NCI-H2196 treated with DMSO at 0.1 percent for 48 hours (cell line): ENCODE results near the gene PIP4K2B.
"Not testable (repeated sequence)": the region's sequence is repeated elsewhere in the genome, so short reads cannot be mapped to it uniquely, and the experiment has no call there.

ENCODE experiments used
- DNase-seq: peaks from one replicate; lab custom pipeline; 2025; ENCODE audit not compliant: unreplicated experiment; lab: John Stamatoyannopoulos, UW

Gene PIP4K2B

GRCh38 chr17:38799501-38800236 lies at the start of gene PIP4K2B:
TSS of gene PIP4K2B (minus strand) at chr17:38799556. CDS start at chr17:38799424, 132 bp downstream.
- peak; percentile 85 for DNase-seq

GRCh38 chr17:38848557-38848891 lies 49.2 kb upstream of the PIP4K2B start:
- no peak for DNase-seq

- DNase-seq: no peak
These were observed 45.0 kb upstream of the PIP4K2B start for GRCh38 chr17:38844261-38844757.

GRCh38 chr17:38825762-38826247 lies 26.4 kb upstream of the PIP4K2B start:
- no peak for DNase-seq

- peak; percentile 26 for DNase-seq
These were observed 25.8 kb upstream of the PIP4K2B start, which contains the start of gene CWC25 for GRCh38 chr17:38824899-38825761. TSS of gene CWC25 (minus strand) at chr17:38825321. CDS start at chr17:38825183, 138 bp downstream.

- DNase-seq: no peak
These were observed 16.3 kb upstream of the PIP4K2B start for GRCh38 chr17:38815576-38816193.

GRCh38 chr17:38809828-38810227 lies 10.5 kb upstream of the PIP4K2B start:
- DNase-seq: no peak

GRCh38 chr17:38800237-38800760 lies 943 bp upstream of the PIP4K2B start:
- no peak for DNase-seq

- no peak for DNase-seq
These were observed 499 bp downstream of the PIP4K2B start for GRCh38 chr17:38798614-38799500.

GRCh38 chr17:38797828-38798227 lies 1.5 kb downstream of the PIP4K2B start:
- DNase-seq: no peak

GRCh38 chr17:38797158-38797490 lies 2.2 kb downstream of the PIP4K2B start:
- DNase-seq: no peak

GRCh38 chr17:38796451-38797157 lies 2.8 kb downstream of the PIP4K2B start:
- no peak for DNase-seq

- no peak for DNase-seq
These were observed 5.1 kb downstream of the PIP4K2B start for GRCh38 chr17:38794221-38794620.

- no peak for DNase-seq
These were observed 8.2 kb downstream of the PIP4K2B start for GRCh38 chr17:38791162-38791561.

GRCh38 chr17:38790148-38790707 lies 9.1 kb downstream of the PIP4K2B start:
- not testable (repeated sequence) for DNase-seq

GRCh38 chr17:38789185-38789584 lies 10.2 kb downstream of the PIP4K2B start:
- DNase-seq: no peak

GRCh38 chr17:38787999-38788398 lies 11.4 kb downstream of the PIP4K2B start:
- not testable (repeated sequence) for DNase-seq

- no peak for DNase-seq
These were observed 13.0 kb downstream of the PIP4K2B start for GRCh38 chr17:38786372-38786771.

- no peak for DNase-seq
These were observed 16.1 kb downstream of the PIP4K2B start for GRCh38 chr17:38783227-38783626.
